Keratinocyte (primary cell): ENCODE data around the gene YDJC. TPM values are rescaled to one million over a fixed set of nuclear protein-coding genes. Genes with fewer than 3 reads are reported as not detected.
A peak's percentile ranks its signal among the peaks of the same experiment; 100 is the strongest.

ENCODE experiments used
- DNase-seq: peaks from one replicate; pipeline ENCODE4 v3.0.0-alpha.2; 2011; ENCODE audit warnings: low read depth, missing footprints, low spot score
- FAIRE-seq: peaks from 2 replicates; lab custom pipeline; 2011; peaks lifted over from hg19 to GRCh38; lab: Jason Lieb, UNC
- H2AFZ ChIP-seq: 2 replicates; pipeline ENCODE4 v1.6.0; 2012; ENCODE audit warnings: low read length, control low read depth, inconsistent platforms; ENCODE audit not compliant: control insufficient read depth
- H3K27ac ChIP-seq: 2 replicates; pipeline ENCODE4 v1.5.1; 2011; ENCODE audit warnings: low read length; ENCODE audit not compliant: control insufficient read depth, insufficient read depth
- H3K27me3 ChIP-seq: 3 replicates; pipeline ENCODE4 v1.6.0; 2011; ENCODE audit warnings: low read length; ENCODE audit not compliant: control insufficient read depth, insufficient read depth; ENCODE audit errors: extremely low read depth
- H3K36me3 ChIP-seq, 2 experiments: 2 replicates in 1 of 2; 3 replicates in 1 of 2; pipeline ENCODE4 v1.5.1; 2011; ENCODE audit warnings: low read length in 2 of 2, mild to moderate bottlenecking in 1 of 2; ENCODE audit not compliant: control insufficient read depth in 2 of 2, insufficient read depth in 2 of 2; ENCODE audit errors: extremely low read depth in 1 of 2
- H3K4me1 ChIP-seq: 3 replicates; pipeline ENCODE4 v1.5.1; 2011; ENCODE audit warnings: low read length; ENCODE audit not compliant: control insufficient read depth, insufficient read depth; ENCODE audit errors: extremely low read depth
- H3K4me2 ChIP-seq: 3 replicates; pipeline ENCODE4 v1.6.0; 2011; ENCODE audit warnings: low read depth, low read length; ENCODE audit not compliant: control insufficient read depth, insufficient read depth; ENCODE audit errors: extremely low read depth
- H3K4me3 ChIP-seq, 3 experiments: fragments of 200-600 bp in 1 of 3; sonication (generic) in 1 of 3; 2 replicates in 2 of 3; 3 replicates in 1 of 3; pipeline ENCODE4 v1.5.1; 2011 to 2016; ENCODE audit warnings: low read length in 3 of 3, mild to moderate bottlenecking in 3 of 3, control low read depth in 2 of 3, inconsistent platforms in 1 of 3, low read depth in 1 of 3, mixed read lengths in 1 of 3, mixed run types in 1 of 3, moderate library complexity in 1 of 3; ENCODE audit not compliant: control insufficient read depth in 2 of 3, insufficient read depth in 2 of 3; ENCODE audit errors: extremely low read depth in 1 of 3
- H3K79me2 ChIP-seq: 2 replicates; pipeline ENCODE4 v1.6.0; 2012; ENCODE audit warnings: low read length; ENCODE audit not compliant: control insufficient read depth, insufficient read depth
- H3K9ac ChIP-seq: 3 replicates; pipeline ENCODE4 v1.6.0; 2011; ENCODE audit warnings: low read length; ENCODE audit not compliant: control insufficient read depth, insufficient read depth; ENCODE audit errors: extremely low read depth
- H3K9me1 ChIP-seq: 3 replicates; pipeline ENCODE4 v1.6.0; 2011; ENCODE audit warnings: low read length; ENCODE audit not compliant: control insufficient read depth, insufficient read depth; ENCODE audit errors: extremely low read depth
- H3K9me3 ChIP-seq: 2 replicates; pipeline ENCODE4 v1.5.1; 2012; ENCODE audit warnings: low read depth, low read length; ENCODE audit not compliant: control insufficient read depth
- H4K20me1 ChIP-seq: 3 replicates; pipeline ENCODE4 v1.6.0; 2011; ENCODE audit warnings: low read length; ENCODE audit not compliant: control insufficient read depth, insufficient read depth; ENCODE audit errors: extremely low read depth
- EZH2 ChIP-seq: IDR thresholded peaks from one replicate; pipeline ENCODE4 v1.6.1; 2012; ENCODE audit warnings: inconsistent platforms, mild to moderate bottlenecking, low read length, moderate library complexity
- dilution Hi-C: fragments of 300-500 bp; cut with MboI; formaldehyde crosslinking; loops from one replicate; pipeline ENCODE4 v1.7.0; 2020; ENCODE audit warnings: low sequenced_read_pairs; ENCODE audit not compliant: extremely low pct_ligation_motif_present
- polyA plus RNA-seq, 5 experiments: library from polyadenylated mRNA; depleted of rRNA in 3 of 5; stranded (reverse) in 3 of 5; stranded (forward) in 1 of 5; unstranded in 1 of 5; fragments of >200 nt; gene quantifications; 1 replicate in 1 of 5; 2 replicates in 3 of 5; 3 replicates in 1 of 5; pipeline versions ENCODE4 v1.2.1 to v1.2.3, GENCODE V29; 2011 to 2012; ENCODE audit warnings: missing spikeins in 2 of 5, low read depth in 1 of 5, low replicate concordance in 1 of 5
- TF ChIP-seq, protein P1 (sequence below), 3 experiments: IDR thresholded peaks in 1 of 3; conservative IDR thresholded peaks in 1 of 3; optimal IDR thresholded peaks in 1 of 3; 2 replicates in 2 of 3; 3 replicates in 1 of 3; pipeline versions ENCODE3 to v1.5.1; 2011; ENCODE audit warnings: low read length in 3 of 3, mild to moderate bottlenecking in 3 of 3, moderate library complexity in 2 of 3, control low read depth in 1 of 3, inconsistent platforms in 1 of 3; ENCODE audit not compliant: insufficient read depth in 2 of 3; ENCODE audit errors: extremely low read depth in 1 of 3

YDJC gene
- polyA plus RNA-seq, 1 donor (not counting 4 experiments of a cell fraction or from before 2014, with no cell fraction given), result 18.2 TPM

DNA sequence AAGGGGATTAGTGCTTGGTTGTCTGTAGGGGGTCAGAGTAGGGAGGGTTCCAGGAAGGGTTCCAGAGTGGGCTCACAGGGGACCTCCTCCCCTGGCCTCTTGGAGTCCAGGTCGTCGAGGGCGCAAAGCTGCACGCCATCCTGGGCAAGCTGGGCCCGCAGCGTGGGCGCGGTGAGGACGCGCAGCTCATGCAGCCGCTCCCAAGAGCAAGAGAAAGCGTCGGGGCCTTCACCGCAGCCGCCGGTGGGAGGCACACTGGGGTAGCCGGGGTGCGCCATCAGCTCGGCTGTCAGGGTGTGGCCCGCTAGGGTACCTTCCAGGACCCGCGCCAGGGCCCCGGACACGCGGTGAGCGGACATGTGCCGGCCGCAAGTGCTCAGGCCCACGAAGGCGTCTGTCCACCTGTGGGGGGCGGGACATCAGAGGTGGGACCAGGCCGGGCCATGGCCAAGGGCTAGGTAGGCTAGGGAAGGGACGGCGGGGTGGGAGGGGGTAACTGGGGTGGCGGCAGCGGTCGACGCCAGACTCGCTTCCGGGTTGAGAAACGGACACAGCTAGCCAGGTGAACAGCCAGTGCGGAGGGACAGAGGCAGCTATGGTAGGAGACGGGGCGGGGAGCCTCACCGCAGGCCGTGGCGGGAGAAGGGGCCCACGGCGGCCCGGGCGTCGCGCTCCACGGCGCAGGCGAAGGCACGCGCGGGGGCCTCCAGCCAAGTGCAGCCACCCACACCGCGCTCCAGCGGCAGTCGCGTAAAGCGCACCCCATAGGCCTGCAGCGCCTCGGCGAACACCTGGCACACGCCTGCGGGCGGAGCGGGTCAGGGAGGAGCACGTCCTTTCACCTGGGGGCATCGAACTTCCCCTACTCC lies 1.2 kb downstream of the YDJC start:
- Histone ChIP-seq H3K4me1 (peaks cover 13% of the 10 kb centered on the region), H3K9ac (peak overlapping the region; percentile 97), H4K20me1 (peaks cover 6% of the 10 kb centered on the region), H2AFZ (peak overlapping the region; percentile 84), H3K27me3 (no peaks in the 10 kb centered on the region), H3K27ac (peak overlapping the region; percentile 86), H3K9me3 (no peaks in the 10 kb centered on the region), H3K9me1 (peaks cover 2% of the 10 kb centered on the region), H3K4me2 (peak overlapping the region; percentile 83), H3K36me3 (peaks cover 6 to 13% of the 10 kb centered on the region in 2 experiments), H3K4me3 (peak overlapping the region; percentile 92 to 96 (median 93)), H3K79me2 (peaks cover 41% of the 10 kb centered on the region)
- TF ChIP-seq EZH2, result no peak
- TF ChIP-seq, protein P1, sequence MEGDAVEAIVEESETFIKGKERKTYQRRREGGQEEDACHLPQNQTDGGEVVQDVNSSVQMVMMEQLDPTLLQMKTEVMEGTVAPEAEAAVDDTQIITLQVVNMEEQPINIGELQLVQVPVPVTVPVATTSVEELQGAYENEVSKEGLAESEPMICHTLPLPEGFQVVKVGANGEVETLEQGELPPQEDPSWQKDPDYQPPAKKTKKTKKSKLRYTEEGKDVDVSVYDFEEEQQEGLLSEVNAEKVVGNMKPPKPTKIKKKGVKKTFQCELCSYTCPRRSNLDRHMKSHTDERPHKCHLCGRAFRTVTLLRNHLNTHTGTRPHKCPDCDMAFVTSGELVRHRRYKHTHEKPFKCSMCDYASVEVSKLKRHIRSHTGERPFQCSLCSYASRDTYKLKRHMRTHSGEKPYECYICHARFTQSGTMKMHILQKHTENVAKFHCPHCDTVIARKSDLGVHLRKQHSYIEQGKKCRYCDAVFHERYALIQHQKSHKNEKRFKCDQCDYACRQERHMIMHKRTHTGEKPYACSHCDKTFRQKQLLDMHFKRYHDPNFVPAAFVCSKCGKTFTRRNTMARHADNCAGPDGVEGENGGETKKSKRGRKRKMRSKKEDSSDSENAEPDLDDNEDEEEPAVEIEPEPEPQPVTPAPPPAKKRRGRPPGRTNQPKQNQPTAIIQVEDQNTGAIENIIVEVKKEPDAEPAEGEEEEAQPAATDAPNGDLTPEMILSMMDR (optimal IDR thresholded peaks at IDR 0.05 in 1 of 3, IDR thresholded peaks at IDR 0.05 in 1 of 3, conservative IDR thresholded peaks at IDR 0.05 in 1 of 3; ENCODE audit: extremely low read depth in 1 of 3, insufficient read depth in 2 of 3, low read length in 3 of 3), result no peak
- DNase-seq (no peak), FAIRE-seq (no peak)
- dilution Hi-C loops, result no loop called here

DNA sequence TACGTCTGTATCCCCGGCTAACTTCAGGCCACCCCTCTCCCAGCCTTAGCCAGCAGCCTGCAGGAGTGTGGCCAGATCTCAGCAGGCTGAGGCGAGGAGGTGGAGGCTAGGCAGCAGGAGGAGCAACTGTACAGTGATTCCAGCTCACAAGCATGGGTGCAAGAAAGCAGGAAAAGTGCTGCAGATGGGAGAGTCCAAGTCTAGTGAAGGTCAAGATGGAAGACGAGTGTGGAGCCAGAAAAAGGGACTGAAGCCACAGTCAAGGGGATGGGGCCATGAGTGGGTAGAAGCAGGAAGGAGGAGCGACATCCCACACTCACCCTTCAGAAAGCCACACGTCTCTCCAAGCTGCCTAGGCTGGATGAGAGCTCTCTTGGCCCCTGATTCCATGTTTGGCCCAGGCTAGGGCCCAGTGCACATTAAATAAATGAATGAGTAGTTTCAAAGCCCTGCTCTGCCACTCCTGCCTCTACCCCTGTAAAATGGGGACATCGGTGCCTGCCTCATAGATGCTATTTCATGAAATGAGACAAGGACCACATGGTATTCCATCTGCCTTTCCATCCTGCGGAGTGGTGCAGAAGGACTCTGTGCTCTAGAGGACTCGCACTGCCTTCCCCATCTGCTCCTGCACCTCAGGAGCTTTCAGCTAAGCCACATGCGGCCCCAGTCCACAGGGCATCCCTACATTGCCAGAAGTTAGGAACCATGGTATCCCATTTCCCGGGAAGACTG lies 2.9 kb downstream of the YDJC start:
- H4K20me1 ChIP-seq, result peaks cover 18% of the 10 kb centered on the region
- dilution Hi-C loops, result no loop called here

More for the DNA sequence above, 2.9 kb downstream of the YDJC start:
- peaks cover 11 to 23% of the 10 kb centered on the region in 2 experiments for H3K36me3 ChIP-seq
- H3K9me3 ChIP-seq, result no peaks in the 10 kb centered on the region
- no peak overlapping the region for H3K9ac ChIP-seq
- H3K27me3 ChIP-seq, result no peaks in the 10 kb centered on the region
- no peak overlapping the region for H2AFZ ChIP-seq
- H3K79me2 ChIP-seq, result peaks cover 47% of the 10 kb centered on the region
- no peak overlapping the region for H3K27ac ChIP-seq
- DNase-seq, result no peak
- no peak overlapping the region for H3K4me3 ChIP-seq
- H3K4me2 ChIP-seq, result no peak overlapping the region
- peaks cover 5% of the 10 kb centered on the region for H3K9me1 ChIP-seq
- TF ChIP-seq, protein P1 (optimal IDR thresholded peaks at IDR 0.05 in 1 of 3, IDR thresholded peaks at IDR 0.05 in 1 of 3, conservative IDR thresholded peaks at IDR 0.05 in 1 of 3; ENCODE audit: extremely low read depth in 1 of 3, insufficient read depth in 2 of 3, low read length in 3 of 3), result no peak
- TF ChIP-seq EZH2, result no peak
- no peak for FAIRE-seq
- H3K4me1 ChIP-seq, result peaks cover 14% of the 10 kb centered on the region
